Muscle of leg (tissue), 11 donors: Measurements from ENCODE around the gene DCTN3. TPM values are rescaled to one million over a fixed set of nuclear protein-coding genes. Genes with fewer than 3 reads are reported as not detected.

Source experiments
- DNase-seq: peaks from one replicate; pipeline ENCODE4 v3.0.0; 2013
- H3K27ac ChIP-seq: one replicate; pipeline ENCODE4 v1.5.1; 2013; ENCODE audit warnings: mild to moderate bottlenecking, low read length, control low read depth
- H3K27me3 ChIP-seq: one replicate; pipeline ENCODE4 v1.6.1; 2013; ENCODE audit warnings: low read length; ENCODE audit not compliant: control insufficient read depth, insufficient read depth
- H3K36me3 ChIP-seq: one replicate; pipeline ENCODE4 v1.6.1; 2013; ENCODE audit warnings: low read length; ENCODE audit not compliant: control insufficient read depth, insufficient read depth
- H3K4me1 ChIP-seq: one replicate; pipeline ENCODE4 v1.6.1; 2013; ENCODE audit warnings: low read length; ENCODE audit not compliant: control insufficient read depth, insufficient read depth
- H3K4me3 ChIP-seq: one replicate; pipeline ENCODE4 v1.5.1; 2013; ENCODE audit warnings: low read length, control low read depth
- H3K9me3 ChIP-seq: replicated peaks from 2 replicates; pipeline ENCODE4 v1.6.1; 2013; ENCODE audit warnings: low read depth, low read length; ENCODE audit not compliant: control insufficient read depth
- WGBS: methylation state at CpG from one replicate; pipeline ENCODE4 v1.1.5; 2013; ENCODE audit warnings: missing lambda C conversion rate; ENCODE audit not compliant: insufficient coverage; 5-methylcytosine and 5-hydroxymethylcytosine counted together
- polyA plus RNA-seq, 8 donors: library from polyadenylated mRNA; unstranded; fragments of 120-200 nt; gene quantifications; one replicate each; pipeline versions ENCODE4 v1.2.1 to v1.2.3, GENCODE V29; 2013; ENCODE audit warnings: inconsistent platforms in 1 of 8, low replicate concordance in 1 of 8; ENCODE audit not compliant: insufficient read length in 8 of 8, insufficient read depth in 1 of 8
- total RNA-seq: library from RNA; stranded (reverse); fragments of 120-200 nt; gene quantifications from one replicate; pipeline ENCODE4 v1.2.4, GENCODE V29; 2013

DCTN3 gene
- total and polyA plus RNA-seq, 9 donors = 67.4 to 78.7 (median 71.1) TPM

DNA sequence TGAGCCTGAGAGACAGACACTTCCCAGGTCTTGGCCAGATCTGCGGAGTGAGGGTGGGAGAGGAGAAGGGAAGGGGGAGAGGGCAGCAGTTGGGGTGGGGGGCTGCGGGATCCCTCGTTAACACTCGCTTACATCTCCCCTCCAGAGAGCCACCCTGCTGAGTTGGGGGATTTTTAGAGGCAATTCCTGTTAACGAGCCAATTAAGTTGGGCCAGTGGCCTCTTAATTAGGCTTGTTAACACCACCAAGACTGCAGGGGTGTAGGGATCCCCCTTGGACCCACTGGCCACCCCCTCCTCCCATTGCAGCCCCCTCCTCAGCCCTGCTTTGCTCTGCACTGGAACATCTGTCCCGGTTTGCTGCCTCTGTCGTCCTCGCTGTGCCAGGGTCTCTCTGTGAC lies 54.4 kb downstream of the DCTN3 start:
- Histone ChIP-seq H3K9me3 (peaks cover 6% of the 10 kb centered on the region), H3K27ac (no peak overlapping the region), H3K36me3 (peaks cover 12% of the 10 kb centered on the region), H3K27me3 (peaks cover 24% of the 10 kb centered on the region), H3K4me3 (no peak overlapping the region), H3K4me1 (peaks cover 46% of the 10 kb centered on the region)
- WGBS = 83% methylated on average over 1 of the region's 8 CpGs
- no peak for DNase-seq

DNA sequence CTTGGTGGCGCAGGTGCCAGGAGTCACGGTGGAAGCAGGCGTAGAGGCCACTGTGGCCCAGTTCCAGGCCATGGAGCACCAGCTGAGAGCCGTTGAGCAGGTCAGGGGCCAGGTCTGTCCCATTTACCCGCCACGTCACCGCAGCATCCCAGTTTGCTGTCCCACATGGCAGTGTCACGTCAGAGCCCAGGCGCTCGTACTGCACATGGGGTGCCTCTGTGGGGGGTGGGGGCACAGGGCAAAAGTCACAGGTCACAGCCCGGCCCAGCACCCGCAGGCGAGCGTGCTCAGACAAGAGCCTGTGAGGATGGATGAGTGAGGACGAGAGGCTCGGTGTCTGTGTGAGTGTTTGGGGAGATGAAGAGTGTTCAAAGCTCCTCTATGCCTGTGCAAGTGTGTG lies 55.7 kb downstream of the DCTN3 start:
- 94% methylated on average over 16 of the region's 16 CpGs for WGBS
- H3K27ac ChIP-seq = no peak overlapping the region
- peaks cover 24% of the 10 kb centered on the region for H3K27me3 ChIP-seq
- H3K36me3 ChIP-seq = peaks cover 12% of the 10 kb centered on the region
- DNase-seq = no peak
- H3K4me1 ChIP-seq = peaks cover 46% of the 10 kb centered on the region
- H3K9me3 ChIP-seq = peaks cover 6% of the 10 kb centered on the region
- no peak overlapping the region for H3K4me3 ChIP-seq

Other genes with a start within 250 kb of the DCTN3 start
- 8.1 TPM for gene MYORG, start 243.6 kb downstream of the DCTN3 start, total RNA-seq
- gene MYORG, start 243.6 kb downstream of the DCTN3 start, polyA plus RNA-seq = 10 to 100 TPM; 11.0 to 20.3 (median 16.3) TPM
- 6.0 TPM for gene FAM219A, start 161.9 kb downstream of the DCTN3 start, total RNA-seq
- 10 to 100 TPM; 10.6 to 13.3 (median 11.8) TPM for gene FAM219A, start 161.9 kb downstream of the DCTN3 start, polyA plus RNA-seq
- gene DNAI1, start 161.7 kb downstream of the DCTN3 start, total RNA-seq = 0.13 TPM
- gene DNAI1, start 161.7 kb downstream of the DCTN3 start, polyA plus RNA-seq = under 1 TPM in 3 of 8 donors, not detected in 5; 0.18 to 0.29 (median 0.25) TPM
- gene ENHO, start 97.5 kb downstream of the DCTN3 start, total RNA-seq = 3.4 TPM
- gene ENHO, start 97.5 kb downstream of the DCTN3 start, polyA plus RNA-seq = 1 to 10 TPM; 2.8 to 6.1 (median 4.8) TPM
- gene CNTFR, start 30.8 kb downstream of the DCTN3 start, total RNA-seq = 22.1 TPM
- 10 to 100 TPM; 32.6 to 88.6 (median 63.2) TPM for gene CNTFR, start 30.8 kb downstream of the DCTN3 start, polyA plus RNA-seq
- 26.1 TPM for gene RPP25L, start 8.4 kb downstream of the DCTN3 start, total RNA-seq
- gene RPP25L, start 8.4 kb downstream of the DCTN3 start, polyA plus RNA-seq = 10 to 100 TPM; 20.4 to 25.9 (median 22.0) TPM
- gene ARID3C, start 8.6 kb upstream of the DCTN3 start, total RNA-seq = 0.09 TPM
- gene ARID3C, start 8.6 kb upstream of the DCTN3 start, polyA plus RNA-seq = under 1 TPM in 4 of 8 donors, not detected in 4; 0.07 to 0.15 (median 0.13) TPM
- 27.0 TPM for gene SIGMAR1, start 17.3 kb upstream of the DCTN3 start, total RNA-seq
- gene SIGMAR1, start 17.3 kb upstream of the DCTN3 start, polyA plus RNA-seq = 10 to 100 TPM; 44.0 to 62.8 (median 57.1) TPM
- gene GALT, start 26.2 kb upstream of the DCTN3 start, total RNA-seq = 43.5 TPM
- 10 to 100 TPM; 29.5 to 53.5 (median 40.4) TPM for gene GALT, start 26.2 kb upstream of the DCTN3 start, polyA plus RNA-seq
- 142 TPM for gene IL11RA, start 31.7 kb upstream of the DCTN3 start, total RNA-seq
- 100 to 1,000 TPM in 7 of 8 donors, 10 to 100 TPM in 1; 95.8 to 181 (median 133) TPM for gene IL11RA, start 31.7 kb upstream of the DCTN3 start, polyA plus RNA-seq
- 0.31 TPM for gene CCL27, start 42.2 kb upstream of the DCTN3 start, total RNA-seq
- gene CCL27, start 42.2 kb upstream of the DCTN3 start, polyA plus RNA-seq = 1 to 10 TPM in 1 of 8 donors, under 1 TPM in 6, not detected in 1; 0.53 to 1.1 (median 0.63) TPM
- 0.35 TPM for gene CCL19, start 70.8 kb upstream of the DCTN3 start, total RNA-seq
- under 1 TPM in 4 of 8 donors, not detected in 4; 0.16 to 0.48 (median 0.29) TPM for gene CCL19, start 70.8 kb upstream of the DCTN3 start, polyA plus RNA-seq
- 13.5 TPM for gene CCL21, start 89.6 kb upstream of the DCTN3 start, total RNA-seq
- 10 to 100 TPM in 6 of 8 donors, 1 to 10 TPM in 2; 4.4 to 25.2 (median 18.2) TPM for gene CCL21, start 89.6 kb upstream of the DCTN3 start, polyA plus RNA-seq